HCT116 (cell line): ENCODE data around the gene UGDH. TPM values are rescaled to one million over a fixed set of nuclear protein-coding genes. Genes with fewer than 3 reads are reported as not detected.

Source experiments
- ATAC-seq: fragments of 200-7000 bp; cut with Tn5 transposase; 2 replicates; pipeline ENCODE4 v1.9.1; 2020; ENCODE audit warnings: mild to moderate bottlenecking, moderate library complexity
- BruUV-seq: library from RNA; stranded (reverse); fragments of 400-500 nt; replicated peaks from 2 replicates; lab custom pipeline; 2021; lab: Mats Ljungman, UMichigan
- CTCF ChIA-PET: fragments of 300-600 bp; sonication (Branson Sonifier 250); formaldehyde crosslinking; loops from one replicate; lab custom pipeline; 2021; ENCODE audit warnings: antibody characterized with exemption; lab: Charles Lee
- POLR2A ChIA-PET: fragments of 300-600, 350-600 bp; sonication (Branson Sonifier 250); formaldehyde crosslinking; loops from one replicate; lab custom pipeline; 2021; ENCODE audit warnings: antibody characterized with exemption; lab: Charles Lee
- RAD21 ChIA-PET, 2 experiments: fragments of 300-600 bp; sonication (Branson Sonifier 250); formaldehyde crosslinking; loops; one replicate each; lab custom pipeline; 2023; ENCODE audit warnings: low total read pairs in 2 of 2; ENCODE audit not compliant: uncharacterized antibody in 2 of 2, unreplicated experiment in 2 of 2, low non-redundant PET in 1 of 2; lab: Charles Lee
- DNase-seq: peaks from one replicate; pipeline ENCODE4 v3.0.0-alpha.2; 2010; ENCODE audit warnings: low read depth, low spot score
- H2AFZ ChIP-seq: fragments of 200-600 bp; shearing (Covaris generic), sonication (generic); 2 replicates; pipeline ENCODE4 v1.6.1; 2017; ENCODE audit warnings: low read depth, mixed run types, mixed read lengths, antibody characterized with exemption, low read length; ENCODE audit not compliant: poor library complexity, severe bottlenecking
- H3K27ac ChIP-seq: 2 replicates; pipeline ENCODE4 v1.5.1; 2012; ENCODE audit warnings: low read depth, low read length
- H3K27me3 ChIP-seq: fragments of 200-600 bp; sonication (generic); 2 replicates; pipeline ENCODE4 v1.6.1; 2016; ENCODE audit warnings: mixed run types, low read length, mixed read lengths; ENCODE audit not compliant: insufficient read depth
- H3K36me3 ChIP-seq, 2 experiments: fragments of 200-500 bp in 1 of 2; fragments of 200-600 bp in 1 of 2; sonication (Bioruptor generic) in 1 of 2; sonication (generic) in 1 of 2; 2 replicates each; pipeline versions ENCODE4 v1.5.1 to v1.6.1; 2014 to 2016; ENCODE audit warnings: low read length in 2 of 2, inconsistent platforms in 1 of 2, mixed read lengths in 1 of 2, mixed run types in 1 of 2; ENCODE audit not compliant: insufficient read depth in 2 of 2, control insufficient read depth in 1 of 2
- H3K4me1 ChIP-seq, 2 experiments: fragments of 200-600 bp in 1 of 2; sonication (generic) in 1 of 2; 2 replicates each; pipeline versions ENCODE4 v1.5.1 to v1.6.1; 2012 to 2017; ENCODE audit warnings: low read length in 2 of 2, inconsistent platforms in 1 of 2, mild to moderate bottlenecking in 1 of 2, mixed read lengths in 1 of 2, mixed run types in 1 of 2, moderate library complexity in 1 of 2; ENCODE audit not compliant: insufficient read depth in 2 of 2, control insufficient read depth in 1 of 2
- H3K4me2 ChIP-seq: fragments of 200-600 bp; sonication (generic); 2 replicates; pipeline ENCODE4 v1.6.1; 2017; ENCODE audit warnings: mixed run types, low read length, mixed read lengths
- H3K4me3 ChIP-seq, 2 experiments: fragments of 200-600 bp in 1 of 2; sonication (generic) in 1 of 2; replicated peaks in 1 of 2; 2 replicates each; pipeline ENCODE4 v1.5.1; 2011 to 2016; ENCODE audit warnings: low read length in 2 of 2, control low read depth in 1 of 2, low read depth in 1 of 2, mild to moderate bottlenecking in 1 of 2, mixed read lengths in 1 of 2, mixed run types in 1 of 2
- H3K79me2 ChIP-seq: fragments of 200-600 bp; sonication (generic); 2 replicates; pipeline ENCODE4 v1.6.1; 2017; ENCODE audit warnings: mild to moderate bottlenecking, mixed run types, low read length, moderate library complexity, mixed read lengths; ENCODE audit not compliant: insufficient read depth
- H3K9ac ChIP-seq: fragments of 200-600 bp; sonication (generic); 2 replicates; pipeline ENCODE4 v1.6.1; 2016; ENCODE audit warnings: low read length, mixed read lengths
- H3K9me2 ChIP-seq: fragments of 200-600 bp; sonication (generic), shearing (Covaris generic); 2 replicates; pipeline ENCODE4 v1.6.1; 2017; ENCODE audit warnings: mixed run types, mild to moderate bottlenecking, moderate library complexity; ENCODE audit not compliant: insufficient read depth
- H3K9me3 ChIP-seq, 2 experiments: fragments of 200-500 bp in 1 of 2; fragments of 200-600 bp in 1 of 2; sonication (Bioruptor generic) in 1 of 2; sonication (generic) in 1 of 2; 2 replicates each; pipeline ENCODE4 v1.6.1; 2014 to 2017; ENCODE audit warnings: low read length in 2 of 2, mixed read lengths in 2 of 2, inconsistent platforms in 1 of 2, low read depth in 1 of 2, mild to moderate bottlenecking in 1 of 2, mixed run types in 1 of 2, moderate library complexity in 1 of 2; ENCODE audit not compliant: control insufficient read depth in 1 of 2, insufficient read depth in 1 of 2
- H4K20me1 ChIP-seq: fragments of 200-600 bp; sonication (generic), shearing (Covaris generic); 2 replicates; pipeline ENCODE4 v1.6.1; 2017; ENCODE audit warnings: mixed run types, mild to moderate bottlenecking, moderate library complexity; ENCODE audit not compliant: insufficient read depth
- CBX3 ChIP-seq: IDR thresholded peaks from 2 replicates; pipeline ENCODE4 v1.6.1; 2012; ENCODE audit warnings: low read depth
- CEBPB ChIP-seq: IDR thresholded peaks from 2 replicates; pipeline ENCODE4 v1.6.1; 2012; ENCODE audit warnings: low read depth
- FOSL1 ChIP-seq: IDR thresholded peaks from 2 replicates; pipeline ENCODE4 v1.6.1; 2012; ENCODE audit warnings: low read depth
- POLR2AphosphoS5 ChIP-seq: IDR thresholded peaks from 2 replicates; pipeline ENCODE4 v1.6.1; 2011; ENCODE audit warnings: mild to moderate bottlenecking, low read depth, low read length, moderate library complexity
- SRF ChIP-seq: IDR thresholded peaks from 2 replicates; pipeline ENCODE4 v1.6.1; 2012; ENCODE audit warnings: low read depth
- TCF7L2 ChIP-seq: IDR thresholded peaks from 2 replicates; pipeline ENCODE4 v1.7.0; 2011; ENCODE audit warnings: borderline replicate concordance, inconsistent platforms; ENCODE audit not compliant: insufficient read depth, insufficient read length; ENCODE audit errors: extremely low read depth
- intact Hi-C: fragments of 100-400 bp; cut with micrococcal nuclease; formaldehyde crosslinking; loops from 2 replicates; pipeline ENCODE4 v1.10.0; 2022
- total RNA-seq: library from RNA; stranded (reverse); gene quantifications from one replicate; pipeline ENCODE4 v1.2.1, GENCODE V29; 2021; ENCODE audit not compliant: unreplicated experiment
- TF ChIP-seq, protein P1 (sequence below): IDR thresholded peaks from 2 replicates; pipeline ENCODE4 v1.6.1; 2012
- TF ChIP-seq, protein P2 (sequence below): IDR thresholded peaks from 2 replicates; pipeline ENCODE4 v1.6.1; 2012; ENCODE audit warnings: low read depth

UGDH gene
- total RNA-seq, 1 experiment from 2014 or later, result 67.9 TPM

DNA sequence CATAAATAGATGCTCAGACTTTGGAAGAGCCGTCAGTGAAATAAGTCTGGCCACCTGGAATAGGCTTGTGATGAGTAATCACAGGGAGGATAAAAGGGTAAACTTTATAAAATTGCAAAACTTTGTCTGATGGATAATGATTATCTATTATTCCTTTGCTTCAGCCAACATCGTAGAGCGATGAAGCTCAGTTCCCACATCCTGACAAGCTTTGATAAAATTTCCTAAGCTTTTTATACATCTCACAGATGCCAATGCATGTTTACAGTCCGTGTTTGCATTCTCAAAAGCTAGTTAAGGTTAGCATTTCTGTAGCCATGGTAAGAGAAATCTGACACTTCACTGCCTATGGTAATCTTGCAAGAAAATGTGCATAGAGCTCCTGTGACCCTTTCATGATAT is 15.4 kb upstream of the UGDH start:
- H4K20me1 ChIP-seq, result no peaks in the 10 kb centered on the region
- no peaks in the 10 kb centered on the region for H3K9me3 ChIP-seq
- ATAC-seq (no peak), DNase-seq (no peak)
- no TSS peak for BruUV-seq
- no peak overlapping the region for H2AFZ ChIP-seq
- H3K9me2 ChIP-seq, result no peaks in the 10 kb centered on the region
- H3K4me1 ChIP-seq, result no peaks in the 10 kb centered on the region
- H3K79me2 ChIP-seq, result no peaks in the 10 kb centered on the region
- H3K9ac ChIP-seq, result no peak overlapping the region
- no peak overlapping the region for H3K4me2 ChIP-seq
- no peaks in the 10 kb centered on the region for H3K36me3 ChIP-seq
- RAD21 ChIA-PET, result no interaction called here
- H3K4me3 ChIP-seq, result no peak overlapping the region
- POLR2A ChIA-PET, result interaction anchor here (1.0 kb wide), 1 partner anchor 96 kb away, joined by 3 read pairs; the partner anchor contains the start of gene SMIM14
- TF ChIP-seq TCF7L2 (no peak), FOSL1 (no peak), CEBPB (no peak), SRF (no peak), POLR2AphosphoS5 (no peak), CBX3 (no peak)
- TF ChIP-seq, protein P1, sequence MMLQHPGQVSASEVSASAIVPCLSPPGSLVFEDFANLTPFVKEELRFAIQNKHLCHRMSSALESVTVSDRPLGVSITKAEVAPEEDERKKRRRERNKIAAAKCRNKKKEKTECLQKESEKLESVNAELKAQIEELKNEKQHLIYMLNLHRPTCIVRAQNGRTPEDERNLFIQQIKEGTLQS, result no peak
- TF ChIP-seq, protein P2, sequence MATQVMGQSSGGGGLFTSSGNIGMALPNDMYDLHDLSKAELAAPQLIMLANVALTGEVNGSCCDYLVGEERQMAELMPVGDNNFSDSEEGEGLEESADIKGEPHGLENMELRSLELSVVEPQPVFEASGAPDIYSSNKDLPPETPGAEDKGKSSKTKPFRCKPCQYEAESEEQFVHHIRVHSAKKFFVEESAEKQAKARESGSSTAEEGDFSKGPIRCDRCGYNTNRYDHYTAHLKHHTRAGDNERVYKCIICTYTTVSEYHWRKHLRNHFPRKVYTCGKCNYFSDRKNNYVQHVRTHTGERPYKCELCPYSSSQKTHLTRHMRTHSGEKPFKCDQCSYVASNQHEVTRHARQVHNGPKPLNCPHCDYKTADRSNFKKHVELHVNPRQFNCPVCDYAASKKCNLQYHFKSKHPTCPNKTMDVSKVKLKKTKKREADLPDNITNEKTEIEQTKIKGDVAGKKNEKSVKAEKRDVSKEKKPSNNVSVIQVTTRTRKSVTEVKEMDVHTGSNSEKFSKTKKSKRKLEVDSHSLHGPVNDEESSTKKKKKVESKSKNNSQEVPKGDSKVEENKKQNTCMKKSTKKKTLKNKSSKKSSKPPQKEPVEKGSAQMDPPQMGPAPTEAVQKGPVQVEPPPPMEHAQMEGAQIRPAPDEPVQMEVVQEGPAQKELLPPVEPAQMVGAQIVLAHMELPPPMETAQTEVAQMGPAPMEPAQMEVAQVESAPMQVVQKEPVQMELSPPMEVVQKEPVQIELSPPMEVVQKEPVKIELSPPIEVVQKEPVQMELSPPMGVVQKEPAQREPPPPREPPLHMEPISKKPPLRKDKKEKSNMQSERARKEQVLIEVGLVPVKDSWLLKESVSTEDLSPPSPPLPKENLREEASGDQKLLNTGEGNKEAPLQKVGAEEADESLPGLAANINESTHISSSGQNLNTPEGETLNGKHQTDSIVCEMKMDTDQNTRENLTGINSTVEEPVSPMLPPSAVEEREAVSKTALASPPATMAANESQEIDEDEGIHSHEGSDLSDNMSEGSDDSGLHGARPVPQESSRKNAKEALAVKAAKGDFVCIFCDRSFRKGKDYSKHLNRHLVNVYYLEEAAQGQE, result no peak
- no peak overlapping the region for H3K27ac ChIP-seq
- CTCF ChIA-PET, result no interaction called here
- intact Hi-C loops, result no loop called here
- no peaks in the 10 kb centered on the region for H3K27me3 ChIP-seq
